ENCODE data around the gene SH2D2A.

SH2D2A gene

GRCh38 chr1:156802421-156802935 lies 14.2 kb downstream of the SH2D2A start:
- no peak for DNase-seq

DNA sequence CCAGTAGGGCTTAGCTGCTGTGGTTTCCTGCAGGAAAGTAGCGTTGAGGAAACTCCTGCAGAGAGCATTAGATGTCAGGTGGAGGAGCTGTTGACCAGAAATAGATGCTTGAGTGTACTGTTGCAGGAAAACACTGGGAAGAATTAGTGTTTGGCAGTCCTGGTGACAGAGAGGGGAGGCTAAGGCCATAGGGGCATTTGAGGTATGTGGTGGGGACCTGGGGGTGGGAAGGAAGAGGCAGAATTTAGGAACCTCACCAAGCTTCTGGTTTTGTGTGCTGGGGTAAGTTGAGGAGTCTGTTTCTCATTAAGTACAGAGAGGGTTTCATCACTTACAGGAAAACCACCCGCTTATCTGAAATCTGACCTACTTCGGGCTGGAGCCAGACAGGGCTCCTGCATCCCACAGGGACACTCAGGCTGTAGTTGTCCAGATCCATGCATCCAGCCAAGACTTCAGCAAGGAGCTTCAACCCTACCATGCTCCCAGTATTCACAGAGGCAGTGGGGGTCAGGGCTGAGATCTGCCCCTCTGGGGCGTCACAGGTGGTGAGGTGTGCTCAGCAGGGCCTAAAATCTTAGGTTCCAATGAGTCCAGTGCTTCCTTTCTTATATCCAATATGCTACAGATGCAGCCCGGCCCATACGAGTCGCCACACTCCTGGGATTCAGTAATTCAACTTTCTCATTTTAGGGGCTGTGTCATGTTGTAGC lies 15.1 kb downstream of the SH2D2A start:
- DNase-seq = no peak

- DNase-seq = no peak
Observed at GRCh38 chr1:156797212-156797871, 19.3 kb downstream of the SH2D2A start.

GRCh38 chr1:156796340-156797097 lies 20.1 kb downstream of the SH2D2A start:
- no peak for DNase-seq

DNA sequence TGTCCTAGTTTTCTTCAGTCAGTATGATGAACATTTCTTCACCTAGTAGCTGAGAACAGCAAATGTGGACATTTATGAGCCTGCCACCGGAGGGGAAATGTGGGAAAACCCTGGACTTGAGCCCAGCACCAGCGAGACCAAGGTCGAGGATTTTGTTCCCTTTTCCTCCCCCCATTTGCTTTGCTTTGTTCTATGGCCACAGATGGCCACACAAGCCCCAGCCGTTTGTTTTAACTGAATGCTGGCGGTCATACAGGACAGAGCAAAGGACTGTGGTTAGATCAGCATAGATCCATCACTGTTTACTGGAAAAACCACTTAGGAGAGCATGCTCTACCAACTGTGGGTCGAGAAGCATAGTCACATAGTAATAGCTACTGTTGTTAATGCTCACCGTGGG lies 20.9 kb downstream of the SH2D2A start:
- no peak for DNase-seq

DNA sequence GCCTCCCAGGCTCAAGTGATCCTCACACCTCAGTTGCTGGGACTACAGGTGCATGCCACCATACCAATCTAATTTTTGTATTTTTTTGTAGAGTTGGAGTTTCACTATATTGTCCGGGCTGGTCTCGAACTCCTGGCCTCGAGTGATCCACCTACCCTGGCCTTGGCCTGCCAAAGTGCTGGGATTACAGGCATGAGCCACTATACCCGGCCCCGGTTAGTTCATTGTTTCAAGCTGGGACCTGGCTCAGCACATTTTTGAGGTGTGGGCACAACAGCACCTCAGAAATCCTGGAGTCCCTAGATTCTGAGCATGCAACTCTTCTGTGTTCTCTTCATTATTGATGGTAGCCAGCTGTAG lies 21.3 kb downstream of the SH2D2A start:
- no peak for DNase-seq

- DNase-seq = no peak
Observed at GRCh38 chr1:156794506-156795373, 21.9 kb downstream of the SH2D2A start.

- no peak for DNase-seq
Observed at GRCh38 chr1:156789621-156790318, 26.9 kb downstream of the SH2D2A start.

DNA sequence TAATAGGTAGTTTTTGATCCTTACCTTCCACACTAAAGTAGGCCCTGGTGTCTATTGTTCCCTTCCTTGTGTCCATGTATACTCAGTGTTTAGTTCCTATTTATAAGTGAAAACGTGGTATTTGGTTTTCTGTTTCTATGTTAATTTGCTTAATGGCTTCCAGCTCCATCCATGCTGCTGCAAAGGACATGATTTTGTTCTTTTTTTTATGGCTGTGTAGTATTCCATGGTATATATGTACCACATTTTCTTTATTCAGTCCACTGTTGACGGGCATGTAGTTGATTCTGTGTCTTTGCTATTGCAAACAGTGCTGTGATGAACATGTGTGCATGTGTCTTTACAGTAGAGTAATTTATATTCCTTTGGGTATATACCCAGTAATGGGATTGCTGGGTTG lies 28.5 kb downstream of the SH2D2A start:
- no peak for DNase-seq

GRCh38 chr1:156786640-156787039 lies 30.0 kb downstream of the SH2D2A start:
- DNase-seq = no peak

- no peak for DNase-seq
Observed at GRCh38 chr1:156785458-156785857, 31.2 kb downstream of the SH2D2A start.

- no peak for DNase-seq
Observed at GRCh38 chr1:156781585-156782186, 35.0 kb downstream of the SH2D2A start.

GRCh38 chr1:156777573-156777972 lies 39.1 kb downstream of the SH2D2A start:
- DNase-seq = no peak

DNA sequence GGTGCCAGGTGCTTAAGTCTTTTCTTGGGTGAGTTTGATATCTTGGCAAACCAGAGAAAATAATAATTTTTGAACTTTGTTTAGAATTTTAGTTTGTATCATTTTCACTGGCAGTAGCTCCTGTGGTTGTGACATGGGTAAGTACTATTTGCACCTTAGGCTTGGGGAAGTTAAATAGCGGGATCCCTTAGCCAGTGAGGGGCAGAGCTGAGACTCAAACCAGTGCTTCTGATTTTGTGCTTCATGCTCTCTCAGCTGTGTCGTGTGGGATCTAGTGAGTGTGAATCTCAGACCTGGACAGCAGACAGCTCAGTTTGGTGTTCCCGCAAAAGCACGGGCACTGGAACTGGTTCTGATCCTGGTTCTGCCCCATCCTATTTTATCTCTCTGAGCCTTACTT lies 39.7 kb downstream of the SH2D2A start:
- no peak for DNase-seq

DNA sequence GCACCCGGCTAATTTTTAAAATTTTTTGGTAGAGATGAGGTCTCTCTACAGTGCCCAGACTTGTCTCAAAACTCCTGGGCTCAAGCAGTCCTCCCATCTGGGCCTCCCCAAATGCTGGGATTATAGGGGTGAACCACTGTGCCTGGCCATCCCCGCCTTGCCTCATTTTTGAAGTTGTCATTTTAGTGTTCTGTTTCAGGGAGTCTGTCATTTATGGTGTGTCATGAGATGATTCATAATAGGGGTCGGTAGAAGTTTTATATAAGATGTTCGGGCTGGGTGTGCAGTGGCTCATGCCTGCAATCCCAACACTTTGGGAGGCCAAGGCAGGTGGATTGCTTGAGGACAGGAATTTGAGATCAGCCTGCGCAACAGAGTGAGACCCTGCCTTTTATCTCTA lies 40.8 kb downstream of the SH2D2A start:
- DNase-seq = no peak

GRCh38 chr1:156773607-156774006 lies 43.0 kb downstream of the SH2D2A start:
- no peak for DNase-seq

- no peak for DNase-seq
Observed at GRCh38 chr1:156772728-156773497, 43.7 kb downstream of the SH2D2A start.

DNA sequence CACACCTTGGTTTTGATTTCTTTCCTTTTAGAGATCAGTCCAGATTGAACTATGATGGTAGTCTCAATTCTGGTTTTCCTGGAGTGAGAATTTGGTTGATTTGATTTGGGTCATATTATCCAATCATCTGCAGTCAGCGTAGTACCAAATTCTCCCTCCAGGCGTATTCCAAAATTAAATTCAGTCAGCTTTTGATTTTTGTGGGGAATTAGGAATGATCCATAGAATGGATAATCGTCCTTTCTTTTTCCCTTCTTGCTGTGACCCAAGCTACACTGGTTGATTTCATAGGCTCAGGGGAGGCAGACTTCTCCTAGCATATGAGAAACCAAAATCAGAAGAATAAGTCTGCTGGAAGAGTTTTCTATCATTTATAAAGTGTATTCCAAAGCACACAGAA lies 44.4 kb downstream of the SH2D2A start:
- DNase-seq = no peak

DNA sequence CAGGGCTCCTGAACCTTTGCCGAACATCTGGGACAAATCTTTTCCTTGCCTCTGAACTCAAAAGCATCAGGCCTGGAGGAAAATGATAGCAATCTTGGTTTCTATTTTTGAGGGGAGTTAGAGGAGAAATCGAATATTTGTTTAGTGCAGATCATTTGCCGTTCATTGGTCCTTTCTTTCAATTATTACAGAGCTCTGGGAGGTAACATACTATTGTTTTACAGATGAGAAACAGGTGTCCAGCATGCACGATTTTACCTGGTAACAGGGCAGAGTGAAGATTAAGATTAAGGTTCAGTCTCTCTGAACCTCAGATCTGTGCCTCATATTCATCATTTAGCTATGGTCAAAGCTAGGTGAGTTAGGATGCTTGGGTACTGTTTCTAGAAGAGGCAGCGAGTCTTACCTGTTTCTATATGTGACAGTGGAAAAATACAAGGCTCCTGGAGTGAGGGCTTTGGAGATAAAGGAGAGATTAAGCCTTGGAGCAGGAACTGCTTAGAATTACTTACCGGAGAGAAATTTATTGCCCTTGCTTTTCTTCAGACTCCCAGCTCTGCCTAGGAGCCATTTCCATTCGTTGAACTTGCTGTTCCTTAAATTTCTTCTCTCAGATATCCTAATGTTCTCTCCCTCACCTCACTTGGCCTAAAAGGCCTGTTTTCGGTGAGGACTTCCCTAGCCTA lies 47.9 kb downstream of the SH2D2A start:
- no peak for DNase-seq

DNA sequence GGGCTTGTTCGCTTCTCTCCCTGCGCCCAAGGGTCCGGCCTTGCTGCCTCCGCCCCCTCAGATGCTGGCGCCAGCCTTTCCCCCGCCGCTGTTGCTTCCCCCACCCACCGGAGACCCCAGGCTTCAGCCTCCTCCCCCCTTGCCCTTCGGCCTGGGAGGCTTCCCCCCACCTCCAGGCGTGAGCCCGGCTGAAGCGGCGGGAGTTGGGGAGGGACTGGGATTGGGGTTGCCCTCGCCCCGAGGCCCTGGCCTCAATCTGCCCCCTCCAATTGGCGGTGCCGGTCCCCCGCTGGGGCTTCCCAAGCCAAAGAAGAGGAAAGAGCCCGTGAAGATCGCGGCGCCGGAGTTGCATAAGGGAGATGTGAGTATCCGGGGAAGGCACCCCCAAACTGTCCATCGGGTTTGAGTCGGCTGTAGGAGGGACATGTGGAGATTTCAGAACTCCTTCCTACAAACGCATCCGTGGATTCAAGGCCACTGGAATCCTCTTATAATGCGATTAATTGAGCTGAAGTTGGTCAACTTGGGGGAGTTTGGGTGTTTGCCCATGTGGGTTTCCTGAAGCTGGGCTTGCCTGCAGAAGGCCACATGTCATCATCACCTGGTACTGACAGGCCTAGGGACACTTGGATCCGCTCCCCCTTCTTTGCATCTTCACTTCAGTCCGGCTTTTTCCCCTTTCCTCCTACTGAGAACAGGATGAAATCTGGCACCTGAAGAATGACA lies 48.6 kb downstream of the SH2D2A start:
- DNase-seq = no peak
